Activated CD4-positive, alpha-beta T cell treated with anti-CD3 and anti-CD28 coated beads, Interleukin-2, amount 50 U/mL, for 4 hours (primary cell): ENCODE data around the gene DHX58.

ENCODE experiments used
- DNase-seq, 2 experiments: peaks; one replicate each; pipeline ENCODE4 v3.0.0-alpha.2; 2020

The DHX58 gene

GRCh38 chr17:42129109-42129837 lies 16.8 kb upstream of the DHX58 start:
- DNase-seq = no peak

GRCh38 chr17:42127414-42127813 lies 14.9 kb upstream of the DHX58 start:
- no peak for DNase-seq

GRCh38 chr17:42126836-42127235 lies 14.3 kb upstream of the DHX58 start:
- DNase-seq = no peak

- no peak for DNase-seq
Observed at GRCh38 chr17:42125565-42125964, 13.1 kb upstream of the DHX58 start.

GRCh38 chr17:42124256-42124655 lies 11.7 kb upstream of the DHX58 start:
- no peak for DNase-seq

GRCh38 chr17:42122371-42123303 lies 10.1 kb upstream of the DHX58 start, which contains the start of gene HSPB9:
HSPB9 (plus strand) TSS chr17:42122804; CDS start chr17:42122851, 47 bp downstream.
- DNase-seq = no peak

GRCh38 chr17:42120770-42121769 lies 8.6 kb upstream of the DHX58 start, which contains the start of gene KAT2A:
KAT2A (minus strand) TSS chr17:42121367; CDS start chr17:42121304, 63 bp downstream.
- DNase-seq = peak; percentile 67 to 72

GRCh38 chr17:42120161-42120769 lies 7.8 kb upstream of the DHX58 start:
- no peak for DNase-seq

- no peak for DNase-seq
Observed at GRCh38 chr17:42119301-42119700, 6.8 kb upstream of the DHX58 start.

GRCh38 chr17:42118545-42118944 lies 6.0 kb upstream of the DHX58 start:
- DNase-seq = peak; percentile 40 to 45

GRCh38 chr17:42118126-42118510 lies 5.6 kb upstream of the DHX58 start:
- DNase-seq = no peak

- no peak for DNase-seq
Observed at GRCh38 chr17:42117397-42118125, 5.0 kb upstream of the DHX58 start.

- peak; percentile 80 to 87 for DNase-seq
Observed at GRCh38 chr17:42116705-42117396, 4.3 kb upstream of the DHX58 start.

GRCh38 chr17:42114118-42114517 lies 1.6 kb upstream of the DHX58 start:
- DNase-seq = no peak

- DNase-seq = no peak
Observed at GRCh38 chr17:42113293-42114069, 967 bp upstream of the DHX58 start.

- no peak for DNase-seq
Observed at GRCh38 chr17:42111871-42112551, 503 bp downstream of the DHX58 start.

GRCh38 chr17:42111265-42111636 lies 1.3 kb downstream of the DHX58 start:
- no peak for DNase-seq

- no peak for DNase-seq
Observed at GRCh38 chr17:42110301-42111264, 1.9 kb downstream of the DHX58 start.
